SK-N-SH treated with all-trans-retinoic acid at 6 μM for 48 hours (cell line): ENCODE results near the gene CSNK1A1L.

Experiments
- ATAC-seq: fragments of 200-7000 bp; cut with Tn5 transposase; 3 replicates; pipeline ENCODE4 v1.9.1; 2020; ENCODE audit warnings: mild to moderate bottlenecking, moderate library complexity
- ARNTL ChIP-seq: fragments of 450-650 bp; formaldehyde crosslinking; IDR thresholded peaks from 2 replicates; pipeline ENCODE4 v1.5.0; 2020; ENCODE audit warnings: low read depth, mild to moderate bottlenecking, moderate library complexity, borderline replicate concordance
- BACH2 ChIP-seq: fragments of 250-450 bp; sonication (Bioruptor Pico); IDR thresholded peaks from 2 replicates; pipeline ENCODE4 v1.9.0; 2021; ENCODE audit warnings: mild to moderate bottlenecking, borderline replicate concordance
- CSDC2 ChIP-seq: fragments of 250-450 bp; sonication (Bioruptor Pico); IDR thresholded peaks from 2 replicates; pipeline ENCODE4 v1.5.0; 2020; ENCODE audit warnings: mild to moderate bottlenecking, moderate library complexity
- CSRNP3 ChIP-seq: fragments of 250-450 bp; sonication (Bioruptor Pico); IDR thresholded peaks from 2 replicates; pipeline ENCODE4 v1.5.1; 2021; ENCODE audit warnings: mild to moderate bottlenecking, moderate library complexity
- ESRRG ChIP-seq: fragments of 250-450 bp; sonication (Bioruptor Pico); IDR thresholded peaks from 2 replicates; pipeline ENCODE4 v1.6.1; 2021; ENCODE audit warnings: mild to moderate bottlenecking
- GLIS3 ChIP-seq: fragments of 250-450 bp; sonication (Bioruptor Pico); IDR thresholded peaks from 2 replicates; pipeline ENCODE4 v1.5.0; 2020; ENCODE audit warnings: mild to moderate bottlenecking, moderate library complexity
- ISL1 ChIP-seq: fragments of 250-450 bp; sonication (Bioruptor Pico); IDR thresholded peaks from 2 replicates; pipeline ENCODE4 v2.1.2; 2022; ENCODE audit warnings: mild to moderate bottlenecking, moderate library complexity
- OSR1 ChIP-seq: fragments of 250-450 bp; sonication (Bioruptor Pico); IDR thresholded peaks from 2 replicates; pipeline ENCODE4 v1.8.0; 2022; ENCODE audit warnings: moderate library complexity, mild to moderate bottlenecking, inconsistent platforms
- PATZ1 ChIP-seq: fragments of 250-450 bp; sonication (Bioruptor Pico); IDR thresholded peaks from 2 replicates; pipeline ENCODE4 v1.8.0; 2020; ENCODE audit warnings: mild to moderate bottlenecking, moderate library complexity, borderline replicate concordance
- POU6F1 ChIP-seq: fragments of 250-450 bp; sonication (Bioruptor Pico); IDR thresholded peaks from 2 replicates; pipeline ENCODE4 v1.8.0; 2021; ENCODE audit warnings: low read depth, mild to moderate bottlenecking, moderate library complexity, borderline replicate concordance
- PPARA ChIP-seq: fragments of 250-450 bp; sonication (Bioruptor Pico); IDR thresholded peaks from 2 replicates; pipeline ENCODE4 v1.5.0; 2020; ENCODE audit warnings: mild to moderate bottlenecking, borderline replicate concordance
- RARB ChIP-seq: fragments of 250-450 bp; sonication (Bioruptor Pico); IDR thresholded peaks from 2 replicates; pipeline ENCODE4 v1.8.0; 2021; ENCODE audit warnings: mild to moderate bottlenecking, moderate library complexity
- SNAI2 ChIP-seq: fragments of 250-450 bp; sonication (Bioruptor Pico); IDR thresholded peaks from 2 replicates; pipeline ENCODE4 v1.5.0; 2020; ENCODE audit warnings: mild to moderate bottlenecking, moderate library complexity
- TCF4 ChIP-seq: fragments of 250-450 bp; sonication (Bioruptor Pico); IDR thresholded peaks from 2 replicates; pipeline ENCODE4 v1.8.0; 2021; ENCODE audit warnings: mild to moderate bottlenecking, moderate library complexity, borderline replicate concordance
- TOX ChIP-seq: fragments of 250-450 bp; sonication (Bioruptor Pico); IDR thresholded peaks from 2 replicates; pipeline ENCODE4 v1.8.0; 2021; ENCODE audit warnings: mild to moderate bottlenecking, moderate library complexity, borderline replicate concordance
- ZC3H10 ChIP-seq: fragments of 250-450 bp; sonication (Bioruptor Pico); IDR thresholded peaks from 2 replicates; pipeline ENCODE4 v1.5.1; 2021; ENCODE audit warnings: mild to moderate bottlenecking, moderate library complexity
- ZFP3 ChIP-seq: fragments of 250-450 bp; sonication (Bioruptor Pico); IDR thresholded peaks from 2 replicates; pipeline ENCODE4 v1.5.0; 2020; ENCODE audit warnings: mild to moderate bottlenecking, moderate library complexity
- ZFP30 ChIP-seq: fragments of 450-650 bp; formaldehyde crosslinking; IDR thresholded peaks from 2 replicates; pipeline ENCODE4 v1.5.0; 2022; ENCODE audit warnings: mild to moderate bottlenecking, moderate library complexity
- ZNF565 ChIP-seq: fragments of 450-650 bp; formaldehyde crosslinking; conservative IDR thresholded peaks from 2 replicates; pipeline ENCODE4 v1.5.0; 2020; ENCODE audit warnings: low read depth, mild to moderate bottlenecking, moderate library complexity
- ZNF70 ChIP-seq: fragments of 450-650 bp; formaldehyde crosslinking; IDR thresholded peaks from 2 replicates; pipeline ENCODE4 v1.5.0; 2020; ENCODE audit warnings: mild to moderate bottlenecking, moderate library complexity
- ZNF8 ChIP-seq: fragments of 450-650 bp; formaldehyde crosslinking; IDR thresholded peaks from 2 replicates; pipeline ENCODE4 v1.5.0; 2020; ENCODE audit warnings: mild to moderate bottlenecking, moderate library complexity

CSNK1A1L gene

GRCh38 chr13:37143911-37144310 is 38.4 kb upstream of the CSNK1A1L start:
- peak; percentile 49; the same call in 2 of the 3 replicates for ATAC-seq
- TF ChIP-seq ZFP3 (CRISPR knock-in tag) = no peak
- TF ChIP-seq ZNF8 = no peak
- no peak for TF ChIP-seq GLIS3 (CRISPR knock-in tag)
- TF ChIP-seq RARB (CRISPR knock-in tag) = no peak
- TF ChIP-seq CSDC2 (CRISPR knock-in tag) = no peak
- no peak for TF ChIP-seq ZC3H10 (CRISPR knock-in tag)
- peak; percentile 39 for TF ChIP-seq ISL1 (CRISPR knock-in tag)
- TF ChIP-seq CSRNP3 (CRISPR knock-in tag) = no peak

GRCh38 chr13:37142877-37143276 is 37.4 kb upstream of the CSNK1A1L start:
- no peak for ATAC-seq
- TF ChIP-seq CSDC2 (CRISPR knock-in tag) (no peak), ZC3H10 (CRISPR knock-in tag) (no peak), ISL1 (CRISPR knock-in tag) (no peak), TCF4 (CRISPR knock-in tag) (no peak), GLIS3 (CRISPR knock-in tag) (no peak), ESRRG (CRISPR knock-in tag) (no peak), PATZ1 (CRISPR knock-in tag) (no peak), SNAI2 (no peak), PPARA (no peak), OSR1 (CRISPR knock-in tag) (no peak), ZNF70 (CRISPR knock-in tag) (no peak), POU6F1 (CRISPR knock-in tag) (no peak), TOX (CRISPR knock-in tag) (no peak), ZFP30 (CRISPR knock-in tag) (no peak)

- TF ChIP-seq ESRRG (CRISPR knock-in tag) (no peak), PPARA (no peak), PATZ1 (CRISPR knock-in tag) (no peak), TOX (CRISPR knock-in tag) (no peak), ZNF70 (CRISPR knock-in tag) (no peak)
- no peak for ATAC-seq
These were observed 35.5 kb upstream of the CSNK1A1L start for GRCh38 chr13:37141011-37141410.

- no peak for ATAC-seq
- TF ChIP-seq CSDC2 (CRISPR knock-in tag) (no peak), ARNTL (no peak), PPARA (no peak), ZNF565 (no peak), ISL1 (CRISPR knock-in tag) (no peak), ESRRG (CRISPR knock-in tag) (no peak), BACH2 (CRISPR knock-in tag) (no peak), TCF4 (CRISPR knock-in tag) (no peak), ZNF8 (no peak), ZNF70 (CRISPR knock-in tag) (no peak), TOX (CRISPR knock-in tag) (no peak), RARB (CRISPR knock-in tag) (no peak)
These were observed 33.9 kb upstream of the CSNK1A1L start for GRCh38 chr13:37139356-37139755.

- TF ChIP-seq PPARA = no peak
- no peak for ATAC-seq
These were observed 33.5 kb upstream of the CSNK1A1L start for GRCh38 chr13:37138926-37139325.
